Measurements from ENCODE around the gene JAM3. TPM values are rescaled to one million over a fixed set of nuclear protein-coding genes. Genes with fewer than 3 reads are reported as not detected.

Gene JAM3
- polyA plus RNA-seq, 1 of the 3 experiments (the other 2 are of a cell fraction), result 56.8 TPM

DNA sequence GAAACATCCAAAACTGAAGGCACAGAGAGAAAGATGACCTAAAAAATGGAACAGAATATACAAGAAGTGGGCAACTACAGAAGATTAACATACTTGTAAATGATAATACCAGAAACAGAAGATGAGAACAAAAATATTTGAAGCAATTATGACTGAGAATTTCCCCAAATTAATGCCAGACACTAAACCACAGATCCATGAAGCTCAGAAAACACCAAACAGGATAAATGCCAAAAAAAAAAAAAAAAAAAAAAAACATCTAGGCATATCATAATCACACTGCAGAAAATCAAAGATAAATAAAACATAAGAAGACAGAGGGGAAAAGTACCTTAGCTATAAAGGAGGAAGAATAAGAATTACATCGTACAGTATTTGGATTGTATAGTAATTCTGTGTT, 65.3 kb downstream of the JAM3 start:
- CTCF ChIA-PET, result interaction anchor here (4.3 kb wide), 1 partner anchor 83 kb away, joined by 27 read pairs; no protein-coding TSS in a partner anchor
- peaks cover 4% of the 10 kb centered on the region; the same call in 1 of the 2 replicates for H3K79me2 ChIP-seq (ENCODE audit: insufficient read depth)
- peaks cover 12% of the 10 kb centered on the region; the same call in 1 of the 2 replicates for H3K9me3 ChIP-seq
- H3K27me3 ChIP-seq (ENCODE audit: insufficient read depth), result no peaks in the 10 kb centered on the region
- H3K4me3 ChIP-seq (ENCODE audit: low read depth in 2 of 2, low read length in 1 of 2), result no peak overlapping the region
- H3K4me2 ChIP-seq, result no peak overlapping the region
- no peaks in the 10 kb centered on the region; a peak in 1 of 4 replicates for H3K4me1 ChIP-seq (ENCODE audit: control insufficient read depth in 1 of 2, insufficient read depth in 2 of 2, low read depth in 1 of 2, low read length in 1 of 2)
- no peak overlapping the region for H3K9ac ChIP-seq
- no peak overlapping the region for H3K27ac ChIP-seq (ENCODE audit: low read depth in 2 of 2, low read length in 1 of 2)
- peaks cover 5% of the 10 kb centered on the region for H3F3A ChIP-seq (replicated peaks; ENCODE audit: insufficient read depth)
- 79% methylated on average over 1 of the region's 1 CpG for WGBS (ENCODE audit: low lambda C conversion rate)
- TF ChIP-seq RFX5 (IDR thresholded peaks at IDR 0.05; ENCODE audit: low read length) (no peak), POLR2AphosphoS5 (IDR thresholded peaks at IDR 0.05; ENCODE audit: low read depth, low read length) (no peak), GATA2 (CRISPR knock-in tag; IDR thresholded peaks at IDR 0.05) (no peak), CHD2 (IDR thresholded peaks at IDR 0.05; ENCODE audit: low read length, partially characterized antibody) (no peak), RCOR1 (IDR thresholded peaks at IDR 0.05; ENCODE audit: low read length) (no peak), YY1 (IDR thresholded peaks at IDR 0.05; ENCODE audit: low read depth) (no peak)
- TF ChIP-seq, protein P1, sequence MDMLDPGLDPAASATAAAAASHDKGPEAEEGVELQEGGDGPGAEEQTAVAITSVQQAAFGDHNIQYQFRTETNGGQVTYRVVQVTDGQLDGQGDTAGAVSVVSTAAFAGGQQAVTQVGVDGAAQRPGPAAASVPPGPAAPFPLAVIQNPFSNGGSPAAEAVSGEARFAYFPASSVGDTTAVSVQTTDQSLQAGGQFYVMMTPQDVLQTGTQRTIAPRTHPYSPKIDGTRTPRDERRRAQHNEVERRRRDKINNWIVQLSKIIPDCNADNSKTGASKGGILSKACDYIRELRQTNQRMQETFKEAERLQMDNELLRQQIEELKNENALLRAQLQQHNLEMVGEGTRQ (IDR thresholded peaks at IDR 0.05; ENCODE audit: borderline replicate concordance, low read depth, low read length), result no peak
- TF ChIP-seq, protein P2, sequence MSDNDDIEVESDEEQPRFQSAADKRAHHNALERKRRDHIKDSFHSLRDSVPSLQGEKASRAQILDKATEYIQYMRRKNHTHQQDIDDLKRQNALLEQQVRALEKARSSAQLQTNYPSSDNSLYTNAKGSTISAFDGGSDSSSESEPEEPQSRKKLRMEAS (IDR thresholded peaks at IDR 0.05; ENCODE audit: low read depth), result no peak
- no peaks in the 10 kb centered on the region for H4K20me1 ChIP-seq (ENCODE audit: insufficient read depth)
- H3K9me2 ChIP-seq, result no peaks in the 10 kb centered on the region
- H3K36me3 ChIP-seq (replicated peaks in 1 of 2; ENCODE audit: control insufficient read depth in 1 of 2, insufficient read depth in 2 of 2, low read length in 1 of 2), result peaks cover 0 to 11% of the 10 kb centered on the region in 2 experiments
- no peak for DNase-seq
- no peak overlapping the region for H2AFZ ChIP-seq (ENCODE audit: low read depth)
- POLR2A ChIA-PET, result no interaction called here

DNA sequence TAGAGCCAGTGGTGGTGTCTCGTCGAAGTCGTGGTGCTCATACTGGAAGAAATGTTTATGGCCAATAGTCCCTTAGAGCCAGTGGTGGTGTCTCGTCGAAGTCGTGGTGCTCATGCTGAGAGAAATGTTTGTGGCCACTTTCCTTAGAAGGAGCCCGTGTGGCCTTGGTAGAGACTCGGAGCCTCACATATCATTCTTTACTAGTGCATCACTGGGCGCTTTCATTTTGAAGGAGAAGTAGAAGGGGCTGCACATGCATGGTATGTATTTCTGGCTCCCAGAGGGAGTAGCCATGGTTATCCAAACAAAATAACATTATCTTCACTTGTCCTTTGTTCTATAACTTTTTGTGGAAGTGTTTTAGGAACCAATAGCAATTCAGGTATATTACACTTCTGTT, 69.5 kb downstream of the JAM3 start:
- Histone ChIP-seq H3K4me2 (no peak overlapping the region), H3K4me1 (ENCODE audit: control insufficient read depth in 1 of 2, insufficient read depth in 2 of 2, low read depth in 1 of 2, low read length in 1 of 2) (no peaks in the 10 kb centered on the region; a peak in 1 of 4 replicates), H3K79me2 (ENCODE audit: insufficient read depth) (peaks cover 5% of the 10 kb centered on the region; the same call in 1 of the 2 replicates), H3K9ac (no peak overlapping the region), H3F3A (replicated peaks; ENCODE audit: insufficient read depth) (peaks cover 5% of the 10 kb centered on the region), H3K36me3 (replicated peaks in 1 of 2; ENCODE audit: control insufficient read depth in 1 of 2, insufficient read depth in 2 of 2, low read length in 1 of 2) (peaks cover 8 to 13% of the 10 kb centered on the region in 2 experiments), H2AFZ (ENCODE audit: low read depth) (no peak overlapping the region), H3K9me3 (0 out of 2 replicates have a peak, but pooled peaks cover 4% of the 10 kb centered on the region), H3K27me3 (ENCODE audit: insufficient read depth) (no peaks in the 10 kb centered on the region), H3K27ac (ENCODE audit: low read depth in 2 of 2, low read length in 1 of 2) (no peak overlapping the region), H4K20me1 (ENCODE audit: insufficient read depth) (0 out of 2 replicates have a peak, but pooled peaks cover under 1% of the 10 kb centered on the region), H3K4me3 (ENCODE audit: low read depth in 2 of 2, low read length in 1 of 2) (no peak overlapping the region), H3K9me2 (no peaks in the 10 kb centered on the region)
- ChIA-PET CTCF (interaction anchor here (0.9 to 5.3 kb wide), 15 partner anchors 8 to 212 kb away, joined by 3 to 82 read pairs (median 9); partner anchors contain the start of genes IGSF9B and JAM3), POLR2A (interaction anchor here (0.6 kb wide), 1 partner anchor 88 kb away, joined by 5 read pairs; no protein-coding TSS in a partner anchor)
- WGBS (ENCODE audit: low lambda C conversion rate), result 92% methylated on average over 9 of the region's 9 CpGs
- no peak for DNase-seq
- TF ChIP-seq MXI1 (IDR thresholded peaks at IDR 0.05; ENCODE audit: low read depth, low read length) (no peak), RAD21 (IDR thresholded peaks at IDR 0.05; ENCODE audit: low read length) (no peak), FOSL2 (IDR thresholded peaks at IDR 0.05; ENCODE audit: borderline replicate concordance, low read depth) (no peak), FOXM1 (IDR thresholded peaks at IDR 0.05; ENCODE audit: low read depth) (no peak), GABPA (IDR thresholded peaks at IDR 0.05; ENCODE audit: low read depth) (no peak), FOXJ3 (CRISPR knock-in tag; IDR thresholded peaks at IDR 0.05) (no peak), CHD2 (IDR thresholded peaks at IDR 0.05; ENCODE audit: low read length, partially characterized antibody) (no peak), POLR2AphosphoS5 (IDR thresholded peaks at IDR 0.05; ENCODE audit: low read depth, low read length) (no peak)
- TF ChIP-seq, protein P3, sequence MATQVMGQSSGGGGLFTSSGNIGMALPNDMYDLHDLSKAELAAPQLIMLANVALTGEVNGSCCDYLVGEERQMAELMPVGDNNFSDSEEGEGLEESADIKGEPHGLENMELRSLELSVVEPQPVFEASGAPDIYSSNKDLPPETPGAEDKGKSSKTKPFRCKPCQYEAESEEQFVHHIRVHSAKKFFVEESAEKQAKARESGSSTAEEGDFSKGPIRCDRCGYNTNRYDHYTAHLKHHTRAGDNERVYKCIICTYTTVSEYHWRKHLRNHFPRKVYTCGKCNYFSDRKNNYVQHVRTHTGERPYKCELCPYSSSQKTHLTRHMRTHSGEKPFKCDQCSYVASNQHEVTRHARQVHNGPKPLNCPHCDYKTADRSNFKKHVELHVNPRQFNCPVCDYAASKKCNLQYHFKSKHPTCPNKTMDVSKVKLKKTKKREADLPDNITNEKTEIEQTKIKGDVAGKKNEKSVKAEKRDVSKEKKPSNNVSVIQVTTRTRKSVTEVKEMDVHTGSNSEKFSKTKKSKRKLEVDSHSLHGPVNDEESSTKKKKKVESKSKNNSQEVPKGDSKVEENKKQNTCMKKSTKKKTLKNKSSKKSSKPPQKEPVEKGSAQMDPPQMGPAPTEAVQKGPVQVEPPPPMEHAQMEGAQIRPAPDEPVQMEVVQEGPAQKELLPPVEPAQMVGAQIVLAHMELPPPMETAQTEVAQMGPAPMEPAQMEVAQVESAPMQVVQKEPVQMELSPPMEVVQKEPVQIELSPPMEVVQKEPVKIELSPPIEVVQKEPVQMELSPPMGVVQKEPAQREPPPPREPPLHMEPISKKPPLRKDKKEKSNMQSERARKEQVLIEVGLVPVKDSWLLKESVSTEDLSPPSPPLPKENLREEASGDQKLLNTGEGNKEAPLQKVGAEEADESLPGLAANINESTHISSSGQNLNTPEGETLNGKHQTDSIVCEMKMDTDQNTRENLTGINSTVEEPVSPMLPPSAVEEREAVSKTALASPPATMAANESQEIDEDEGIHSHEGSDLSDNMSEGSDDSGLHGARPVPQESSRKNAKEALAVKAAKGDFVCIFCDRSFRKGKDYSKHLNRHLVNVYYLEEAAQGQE (IDR thresholded peaks at IDR 0.05; ENCODE audit: low read depth, low read length), result no peak
- TF ChIP-seq, protein P4, sequence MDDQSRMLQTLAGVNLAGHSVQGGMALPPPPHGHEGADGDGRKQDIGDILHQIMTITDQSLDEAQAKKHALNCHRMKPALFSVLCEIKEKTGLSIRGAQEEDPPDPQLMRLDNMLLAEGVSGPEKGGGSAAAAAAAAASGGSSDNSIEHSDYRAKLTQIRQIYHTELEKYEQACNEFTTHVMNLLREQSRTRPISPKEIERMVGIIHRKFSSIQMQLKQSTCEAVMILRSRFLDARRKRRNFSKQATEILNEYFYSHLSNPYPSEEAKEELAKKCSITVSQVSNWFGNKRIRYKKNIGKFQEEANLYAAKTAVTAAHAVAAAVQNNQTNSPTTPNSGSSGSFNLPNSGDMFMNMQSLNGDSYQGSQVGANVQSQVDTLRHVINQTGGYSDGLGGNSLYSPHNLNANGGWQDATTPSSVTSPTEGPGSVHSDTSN (IDR thresholded peaks at IDR 0.05), result no peak
- TF ChIP-seq, protein P5, sequence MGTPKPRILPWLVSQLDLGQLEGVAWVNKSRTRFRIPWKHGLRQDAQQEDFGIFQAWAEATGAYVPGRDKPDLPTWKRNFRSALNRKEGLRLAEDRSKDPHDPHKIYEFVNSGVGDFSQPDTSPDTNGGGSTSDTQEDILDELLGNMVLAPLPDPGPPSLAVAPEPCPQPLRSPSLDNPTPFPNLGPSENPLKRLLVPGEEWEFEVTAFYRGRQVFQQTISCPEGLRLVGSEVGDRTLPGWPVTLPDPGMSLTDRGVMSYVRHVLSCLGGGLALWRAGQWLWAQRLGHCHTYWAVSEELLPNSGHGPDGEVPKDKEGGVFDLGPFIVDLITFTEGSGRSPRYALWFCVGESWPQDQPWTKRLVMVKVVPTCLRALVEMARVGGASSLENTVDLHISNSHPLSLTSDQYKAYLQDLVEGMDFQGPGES (IDR thresholded peaks at IDR 0.05; ENCODE audit: low read depth, low read length), result no peak
- TF ChIP-seq, protein P6, sequence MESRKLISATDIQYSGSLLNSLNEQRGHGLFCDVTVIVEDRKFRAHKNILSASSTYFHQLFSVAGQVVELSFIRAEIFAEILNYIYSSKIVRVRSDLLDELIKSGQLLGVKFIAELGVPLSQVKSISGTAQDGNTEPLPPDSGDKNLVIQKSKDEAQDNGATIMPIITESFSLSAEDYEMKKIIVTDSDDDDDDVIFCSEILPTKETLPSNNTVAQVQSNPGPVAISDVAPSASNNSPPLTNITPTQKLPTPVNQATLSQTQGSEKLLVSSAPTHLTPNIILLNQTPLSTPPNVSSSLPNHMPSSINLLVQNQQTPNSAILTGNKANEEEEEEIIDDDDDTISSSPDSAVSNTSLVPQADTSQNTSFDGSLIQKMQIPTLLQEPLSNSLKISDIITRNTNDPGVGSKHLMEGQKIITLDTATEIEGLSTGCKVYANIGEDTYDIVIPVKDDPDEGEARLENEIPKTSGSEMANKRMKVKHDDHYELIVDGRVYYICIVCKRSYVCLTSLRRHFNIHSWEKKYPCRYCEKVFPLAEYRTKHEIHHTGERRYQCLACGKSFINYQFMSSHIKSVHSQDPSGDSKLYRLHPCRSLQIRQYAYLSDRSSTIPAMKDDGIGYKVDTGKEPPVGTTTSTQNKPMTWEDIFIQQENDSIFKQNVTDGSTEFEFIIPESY (IDR thresholded peaks at IDR 0.05; ENCODE audit: borderline replicate concordance, low read depth), result no peak
